K562 (cell line): ENCODE results near the gene VRK1. TPM values are rescaled to one million over a fixed set of nuclear protein-coding genes. Genes with fewer than 3 reads are reported as not detected.

Experiments
- CBFA2T2 ChIP-seq: fragments of 450-650 bp; conservative IDR thresholded peaks from 2 replicates; pipeline ENCODE4 v1.6.1; 2017; ENCODE audit warnings: mild to moderate bottlenecking
- CREB1 ChIP-seq, 2 experiments: sonication (generic) in 1 of 2; formaldehyde crosslinking in 1 of 2; IDR thresholded peaks; 2 replicates each; pipeline versions ENCODE4 v1.6.1 to v1.8.0; 2012 to 2022; ENCODE audit warnings: inconsistent platforms in 1 of 2, mild to moderate bottlenecking in 1 of 2, missing genetic modification reagents in 1 of 2, moderate library complexity in 1 of 2
- CSDE1 ChIP-seq, 2 experiments: fragments of 450-650 bp; IDR thresholded peaks; 2 replicates each; pipeline ENCODE4 v1.6.1; 2016; ENCODE audit warnings: mild to moderate bottlenecking in 1 of 2
- NEUROD1 ChIP-seq: fragments of 150-350 bp; IDR thresholded peaks from 2 replicates; pipeline ENCODE4 v1.6.1; 2014; ENCODE audit warnings: borderline replicate concordance, low read length, low read depth; ENCODE audit not compliant: partially characterized antibody
- PCBP2 ChIP-seq: fragments of 200-400 bp; formaldehyde crosslinking; IDR thresholded peaks from 2 replicates; pipeline ENCODE4 v1.6.1; 2018; ENCODE audit warnings: low read length, low read depth, mild to moderate bottlenecking, moderate library complexity; ENCODE audit not compliant: poor library complexity, severe bottlenecking
- PHB ChIP-seq: fragments of 250-450 bp; sonication (Bioruptor Pico); IDR thresholded peaks from 2 replicates; pipeline ENCODE4 v1.5.0; 2021
- PHF21A ChIP-seq: fragments of 450-650 bp; IDR thresholded peaks from 2 replicates; pipeline ENCODE4 v1.6.1; 2017; ENCODE audit warnings: low read depth, borderline replicate concordance
- PYGO2 ChIP-seq: fragments of 450-650 bp; IDR thresholded peaks from 2 replicates; pipeline ENCODE4 v1.6.1; 2016; ENCODE audit warnings: mild to moderate bottlenecking, missing genetic modification characterization, moderate library complexity, missing compliant biosample characterization
- SMAD4 ChIP-seq: fragments of 250-450 bp; sonication (Bioruptor Pico); conservative IDR thresholded peaks from 2 replicates; pipeline ENCODE4 v1.8.0; 2021; ENCODE audit warnings: inconsistent platforms, mild to moderate bottlenecking, moderate library complexity
- ZNF408 ChIP-seq: fragments of 250-450 bp; sonication (Bioruptor Pico); IDR thresholded peaks from 2 replicates; pipeline ENCODE4 v1.4.0; 2020; ENCODE audit warnings: low read depth, mild to moderate bottlenecking, moderate library complexity
- ZNF76 ChIP-seq: fragments of 250-450 bp; sonication (Bioruptor Pico); IDR thresholded peaks from 2 replicates; pipeline ENCODE4 v1.4.0; 2020; ENCODE audit warnings: mild to moderate bottlenecking, moderate library complexity, borderline replicate concordance
- polyA plus RNA-seq, 8 experiments: library from polyadenylated mRNA; depleted of rRNA in 4 of 8; stranded (reverse) in 5 of 8; unstranded in 3 of 8; fragments of >200 nt; fragmentation: Nextera tagmentation in 2 of 8; fragmentation: Illumina TruSeq in 1 of 8; extraction: Ambion mirVana in 2 of 8; extraction: Trizol in 1 of 8; gene quantifications; 2 replicates each; pipeline versions ENCODE4 v1.2.1 to v1.2.3, GENCODE V29; 2011 to 2014; ENCODE audit warnings: inconsistent platforms in 1 of 8, missing spikeins in 1 of 8
- total RNA-seq, 7 experiments: library from RNA; depleted of rRNA in 6 of 7; stranded (reverse); fragments of >200 nt in 6 of 7; fragmentation: Illumina TruSeq in 2 of 7; extraction: Trizol in 2 of 7; gene quantifications; 2 replicates each; pipeline versions ENCODE4 v1.2.1 to v1.2.3, GENCODE V29; 2011 to 2021; ENCODE audit warnings: low replicate concordance in 1 of 7
- TF ChIP-seq, protein P1 (sequence below): sonication (generic); formaldehyde crosslinking; IDR thresholded peaks from 2 replicates; pipeline ENCODE4 v1.9.0; 2022; ENCODE audit warnings: mild to moderate bottlenecking, missing genetic modification reagents
- TF ChIP-seq, protein P2 (sequence below): fragments of 250-450 bp; sonication (Bioruptor Pico); IDR thresholded peaks from 2 replicates; pipeline ENCODE4 v1.5.0; 2020; ENCODE audit warnings: mild to moderate bottlenecking, borderline replicate concordance
- TF ChIP-seq, protein P3 (sequence below): fragments of 250-450 bp; sonication (Bioruptor Pico); IDR thresholded peaks from 2 replicates; pipeline ENCODE4 v1.5.0; 2020; ENCODE audit warnings: mild to moderate bottlenecking
- TF ChIP-seq, protein P4 (sequence below): fragments of 250-450 bp; sonication (Bioruptor Pico); IDR thresholded peaks from 2 replicates; pipeline ENCODE4 v1.5.0; 2021
- TF ChIP-seq, protein P5 (sequence below): fragments of 250-450 bp; sonication (Bioruptor Pico); IDR thresholded peaks from 2 replicates; pipeline ENCODE4 v1.5.0; 2022; ENCODE audit warnings: mild to moderate bottlenecking
- TF ChIP-seq, protein P6 (sequence below): sonication (generic); formaldehyde crosslinking; IDR thresholded peaks from 2 replicates; pipeline ENCODE4 v1.4.0; 2020; ENCODE audit warnings: mild to moderate bottlenecking, missing genetic modification reagents

Gene VRK1
- total and polyA plus RNA-seq, 9 of the 15 experiments (the other 6 are each of a cell fraction or from before 2014, with no cell fraction given) = 83.6 to 177 (median 116) TPM

DNA sequence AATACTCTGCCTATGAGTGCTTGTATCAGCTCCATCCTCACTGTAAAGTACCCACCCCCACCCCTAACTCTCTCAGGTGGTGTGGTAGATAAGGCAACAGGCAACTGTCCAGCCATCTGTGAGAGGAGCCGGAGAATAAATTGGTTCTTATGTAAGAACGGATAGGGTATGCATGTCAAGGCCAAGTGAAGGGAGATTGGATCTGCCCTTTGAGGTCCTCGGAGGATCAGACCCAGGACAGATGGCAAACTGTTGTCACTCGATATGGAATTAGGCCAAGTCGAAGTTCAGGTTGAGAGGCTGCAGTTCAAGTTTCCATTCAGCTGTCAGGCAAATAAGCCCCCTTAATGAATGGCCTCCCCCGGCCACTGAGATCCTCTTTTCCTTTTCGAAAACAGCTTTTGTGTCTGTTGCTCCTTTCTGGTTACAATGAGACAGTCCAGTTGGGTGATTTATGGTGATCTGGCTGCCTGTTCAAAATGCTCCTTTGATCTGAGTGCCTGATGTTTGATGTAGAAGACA is 120.3 kb downstream of the VRK1 start (continued):
- TF ChIP-seq SMAD4 (CRISPR knock-in tag) (peak; percentile 98), ZNF76 (CRISPR knock-in tag) (peak; percentile 91), ZNF408 (CRISPR knock-in tag) (no peak), CSDE1 (IDR thresholded peaks at IDR 0.05) (no peak), CREB1 (IDR thresholded peaks at IDR 0.05) (peak; percentile 44), CREB1 (CRISPR knock-in tag; IDR thresholded peaks at IDR 0.05) (no peak), PCBP2 (no peak), NEUROD1 (peak; percentile 57), CBFA2T2 (peak; percentile 99), PHF21A (no peak), PYGO2 (tag) (peak; percentile 76; the same call in 1 of the 2 replicates), PHB (CRISPR knock-in tag) (no peak)
- TF ChIP-seq, protein P1, sequence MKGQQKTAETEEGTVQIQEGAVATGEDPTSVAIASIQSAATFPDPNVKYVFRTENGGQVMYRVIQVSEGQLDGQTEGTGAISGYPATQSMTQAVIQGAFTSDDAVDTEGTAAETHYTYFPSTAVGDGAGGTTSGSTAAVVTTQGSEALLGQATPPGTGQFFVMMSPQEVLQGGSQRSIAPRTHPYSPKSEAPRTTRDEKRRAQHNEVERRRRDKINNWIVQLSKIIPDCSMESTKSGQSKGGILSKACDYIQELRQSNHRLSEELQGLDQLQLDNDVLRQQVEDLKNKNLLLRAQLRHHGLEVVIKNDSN (CRISPR knock-in tag) = no peak
- TF ChIP-seq, protein P2, sequence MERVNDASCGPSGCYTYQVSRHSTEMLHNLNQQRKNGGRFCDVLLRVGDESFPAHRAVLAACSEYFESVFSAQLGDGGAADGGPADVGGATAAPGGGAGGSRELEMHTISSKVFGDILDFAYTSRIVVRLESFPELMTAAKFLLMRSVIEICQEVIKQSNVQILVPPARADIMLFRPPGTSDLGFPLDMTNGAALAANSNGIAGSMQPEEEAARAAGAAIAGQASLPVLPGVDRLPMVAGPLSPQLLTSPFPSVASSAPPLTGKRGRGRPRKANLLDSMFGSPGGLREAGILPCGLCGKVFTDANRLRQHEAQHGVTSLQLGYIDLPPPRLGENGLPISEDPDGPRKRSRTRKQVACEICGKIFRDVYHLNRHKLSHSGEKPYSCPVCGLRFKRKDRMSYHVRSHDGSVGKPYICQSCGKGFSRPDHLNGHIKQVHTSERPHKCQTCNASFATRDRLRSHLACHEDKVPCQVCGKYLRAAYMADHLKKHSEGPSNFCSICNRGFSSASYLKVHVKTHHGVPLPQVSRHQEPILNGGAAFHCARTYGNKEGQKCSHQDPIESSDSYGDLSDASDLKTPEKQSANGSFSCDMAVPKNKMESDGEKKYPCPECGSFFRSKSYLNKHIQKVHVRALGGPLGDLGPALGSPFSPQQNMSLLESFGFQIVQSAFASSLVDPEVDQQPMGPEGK (CRISPR knock-in tag) = no peak
- TF ChIP-seq, protein P3, sequence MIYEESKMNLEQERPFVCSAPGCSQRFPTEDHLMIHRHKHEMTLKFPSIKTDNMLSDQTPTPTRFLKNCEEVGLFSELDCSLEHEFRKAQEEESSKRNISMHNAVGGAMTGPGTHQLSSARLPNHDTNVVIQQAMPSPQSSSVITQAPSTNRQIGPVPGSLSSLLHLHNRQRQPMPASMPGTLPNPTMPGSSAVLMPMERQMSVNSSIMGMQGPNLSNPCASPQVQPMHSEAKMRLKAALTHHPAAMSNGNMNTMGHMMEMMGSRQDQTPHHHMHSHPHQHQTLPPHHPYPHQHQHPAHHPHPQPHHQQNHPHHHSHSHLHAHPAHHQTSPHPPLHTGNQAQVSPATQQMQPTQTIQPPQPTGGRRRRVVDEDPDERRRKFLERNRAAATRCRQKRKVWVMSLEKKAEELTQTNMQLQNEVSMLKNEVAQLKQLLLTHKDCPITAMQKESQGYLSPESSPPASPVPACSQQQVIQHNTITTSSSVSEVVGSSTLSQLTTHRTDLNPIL (CRISPR knock-in tag) = no peak
- TF ChIP-seq, protein P4, sequence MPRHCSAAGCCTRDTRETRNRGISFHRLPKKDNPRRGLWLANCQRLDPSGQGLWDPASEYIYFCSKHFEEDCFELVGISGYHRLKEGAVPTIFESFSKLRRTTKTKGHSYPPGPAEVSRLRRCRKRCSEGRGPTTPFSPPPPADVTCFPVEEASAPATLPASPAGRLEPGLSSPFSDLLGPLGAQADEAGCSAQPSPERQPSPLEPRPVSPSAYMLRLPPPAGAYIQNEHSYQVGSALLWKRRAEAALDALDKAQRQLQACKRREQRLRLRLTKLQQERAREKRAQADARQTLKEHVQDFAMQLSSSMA (CRISPR knock-in tag) = no peak
- TF ChIP-seq, protein P5, sequence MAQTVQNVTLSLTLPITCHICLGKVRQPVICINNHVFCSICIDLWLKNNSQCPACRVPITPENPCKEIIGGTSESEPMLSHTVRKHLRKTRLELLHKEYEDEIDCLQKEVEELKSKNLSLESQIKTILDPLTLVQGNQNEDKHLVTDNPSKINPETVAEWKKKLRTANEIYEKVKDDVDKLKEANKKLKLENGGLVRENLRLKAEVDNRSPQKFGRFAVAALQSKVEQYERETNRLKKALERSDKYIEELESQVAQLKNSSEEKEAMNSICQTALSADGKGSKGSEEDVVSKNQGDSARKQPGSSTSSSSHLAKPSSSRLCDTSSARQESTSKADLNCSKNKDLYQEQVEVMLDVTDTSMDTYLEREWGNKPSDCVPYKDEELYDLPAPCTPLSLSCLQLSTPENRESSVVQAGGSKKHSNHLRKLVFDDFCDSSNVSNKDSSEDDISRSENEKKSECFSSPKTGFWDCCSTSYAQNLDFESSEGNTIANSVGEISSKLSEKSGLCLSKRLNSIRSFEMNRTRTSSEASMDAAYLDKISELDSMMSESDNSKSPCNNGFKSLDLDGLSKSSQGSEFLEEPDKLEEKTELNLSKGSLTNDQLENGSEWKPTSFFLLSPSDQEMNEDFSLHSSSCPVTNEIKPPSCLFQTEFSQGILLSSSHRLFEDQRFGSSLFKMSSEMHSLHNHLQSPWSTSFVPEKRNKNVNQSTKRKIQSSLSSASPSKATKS (CRISPR knock-in tag) = no peak
- TF ChIP-seq, protein P6, sequence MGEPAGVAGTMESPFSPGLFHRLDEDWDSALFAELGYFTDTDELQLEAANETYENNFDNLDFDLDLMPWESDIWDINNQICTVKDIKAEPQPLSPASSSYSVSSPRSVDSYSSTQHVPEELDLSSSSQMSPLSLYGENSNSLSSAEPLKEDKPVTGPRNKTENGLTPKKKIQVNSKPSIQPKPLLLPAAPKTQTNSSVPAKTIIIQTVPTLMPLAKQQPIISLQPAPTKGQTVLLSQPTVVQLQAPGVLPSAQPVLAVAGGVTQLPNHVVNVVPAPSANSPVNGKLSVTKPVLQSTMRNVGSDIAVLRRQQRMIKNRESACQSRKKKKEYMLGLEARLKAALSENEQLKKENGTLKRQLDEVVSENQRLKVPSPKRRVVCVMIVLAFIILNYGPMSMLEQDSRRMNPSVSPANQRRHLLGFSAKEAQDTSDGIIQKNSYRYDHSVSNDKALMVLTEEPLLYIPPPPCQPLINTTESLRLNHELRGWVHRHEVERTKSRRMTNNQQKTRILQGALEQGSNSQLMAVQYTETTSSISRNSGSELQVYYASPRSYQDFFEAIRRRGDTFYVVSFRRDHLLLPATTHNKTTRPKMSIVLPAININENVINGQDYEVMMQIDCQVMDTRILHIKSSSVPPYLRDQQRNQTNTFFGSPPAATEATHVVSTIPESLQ (CRISPR knock-in tag) = no peak
